Heart left ventricle (tissue), 16 donors: Measurements from ENCODE around the gene GPR152. TPM values are rescaled to one million over a fixed set of nuclear protein-coding genes. Genes with fewer than 3 reads are reported as not detected.

Source experiments
- ATAC-seq, 4 donors: fragments of 200-7000 bp; cut with Tn5 transposase; one replicate each; pipeline ENCODE4 v1.9.1; 2020 to 2022; ENCODE audit warnings: moderate library complexity in 4 of 4, mild to moderate bottlenecking in 3 of 4, moderate number of reproducible peaks in 1 of 4
- DNase-seq, 5 donors: peaks; one replicate each; pipeline ENCODE4 v3.0.0-alpha.2; 2020
- H3K27ac ChIP-seq, 12 donors: fragments of 200-600 bp; sonication (generic) in 4 of 12; one replicate each; pipeline versions ENCODE4 v1.5.0 to v1.8.0; 2016 to 2022; ENCODE audit warnings: mild to moderate bottlenecking in 2 of 12
- H3K27me3 ChIP-seq, 9 donors: fragments of 200-600 bp; sonication (generic) in 2 of 9; one replicate each; pipeline versions ENCODE4 v1.5.1 to v1.8.0; 2016 to 2022; ENCODE audit warnings: mild to moderate bottlenecking in 3 of 9
- H3K36me3 ChIP-seq, 9 donors: fragments of 200-600 bp; sonication (generic) in 2 of 9; one replicate each; pipeline versions ENCODE4 v1.5.0 to v1.8.0; 2018 to 2022; ENCODE audit warnings: mild to moderate bottlenecking in 2 of 9
- H3K4me1 ChIP-seq, 12 donors: fragments of 200-600 bp; sonication (generic) in 4 of 12; one replicate each; pipeline versions ENCODE4 v1.5.0 to v1.8.0; 2016 to 2022; ENCODE audit warnings: mild to moderate bottlenecking in 3 of 12
- H3K4me3 ChIP-seq, 12 donors: fragments of 200-600 bp; sonication (generic) in 4 of 12; one replicate each; pipeline versions ENCODE4 v1.5.0 to v1.8.0; 2017 to 2022; ENCODE audit warnings: mild to moderate bottlenecking in 9 of 12, moderate library complexity in 4 of 12
- H3K9me3 ChIP-seq, 12 donors: fragments of 200-600 bp; sonication (generic) in 4 of 12; one replicate each; pipeline versions ENCODE4 v1.5.0 to v1.8.0; 2016 to 2022; ENCODE audit warnings: mild to moderate bottlenecking in 1 of 12
- CTCF ChIP-seq, 12 donors: fragments of 200-600 bp; sonication (generic) in 4 of 12; IDR thresholded peaks; one replicate each; pipeline versions ENCODE4 v1.5.0 to v1.8.0; 2018 to 2022; ENCODE audit warnings: antibody characterized with exemption in 12 of 12, mild to moderate bottlenecking in 5 of 12
- POLR2A ChIP-seq, 2 donors: fragments of 450-650 bp; IDR thresholded peaks; one replicate each; pipeline ENCODE4 v1.6.1; 2017; ENCODE audit warnings: antibody characterized with exemption in 2 of 2, mild to moderate bottlenecking in 2 of 2, moderate library complexity in 2 of 2
- WGBS, 4 donors: extraction: QIAGEN DNeasy Blood & Tissue Kit in 2 of 4; methylation state at CpG; one replicate each; pipeline versions ENCODE4 v1.1.5 to v1.1.7; 2013 to 2018; 5-methylcytosine and 5-hydroxymethylcytosine counted together
- intact Hi-C, 10 donors: fragments of 100-400 bp; cut with DNase I; formaldehyde crosslinking; loops; one replicate each; pipeline versions ENCODE4 v1.11.1 to v1.14.2; 2022
- polyA plus RNA-seq, 2 donors: library from polyadenylated mRNA; stranded (reverse); fragments of 200-250 nt; gene quantifications; one replicate each; pipeline ENCODE4 v1.2.3, GENCODE V29; 2013
- total RNA-seq, 9 donors: library from RNA; depleted of rRNA in 2 of 9; stranded (reverse); fragments of >200 nt in 2 of 9; fragmentation: NEBNext Ultra II Directional in 3 of 9; extraction: Animal tissue kit (Norgen Biotek cat#: 25700) in 3 of 9; gene quantifications; one replicate each; pipeline versions ENCODE4 v1.1.0 to v1.2.4, GENCODE V29; 2016 to 2023
- donor health status: ischemic (EF 13 %, LVEDD 7.1; RV severe dilation, severe dysfunction).
- donor health status: healthy with polysubstance abuse.
- donor health status: DM: no; HTN: yes; CAD: no.
- donor health status: DM: no; HTN: no; CAD: no.
- donor health status: ischemic (EF 25% LVEDD 6.9; RV normal size, moderate dysfunction).
- donor health status: ischemic (EF 25% LVEDD 5.7; RV mildly dilated, moderate dysfunction).
- donor health status: healthy.
- donor health status: DM: yes; HTN: yes; CAD: no.
- donor health status: ischemic (EF 35%, LVEDD 5.7; RV mildly dilated, moderate dysfunction).
- donor health status: nonischemic (EF 11% LVEDD 7.7; RV severe dilation, severe dysfunction).
- donor health status: DM: yes; HTN: yes; CAD: no.
- donor health status: PGD.
- donor health status: ischemic (EF 29% LVEDD 5.4; RV normal size, mild dysfunction).
- donor health status: nonischemic (EF 23%, LVEDD 6.1; RV moderate dilation, normal function).

GPR152 gene
- total and polyA plus RNA-seq, 11 donors: not detected

GRCh38 chr11:67433536-67434394 lies 18.8 kb downstream of the GPR152 start:
- H3K4me1 ChIP-seq: peaks cover 7 to 41% (median 14%) of the 10 kb centered on the region in 12 donors
- no peak for ATAC-seq
- H3K9me3 ChIP-seq: no peaks in the 10 kb centered on the region
- intact Hi-C loops: no loop called here
- H3K27ac ChIP-seq: peak overlapping the region in 1 of 12 donors; percentile 46
- no peak for TF ChIP-seq CTCF (IDR thresholded peaks at IDR 0.05)
- no peak for TF ChIP-seq POLR2A (IDR thresholded peaks at IDR 0.05)
- peaks cover 0 to 82% (median 66%) of the 10 kb centered on the region in 9 donors for H3K36me3 ChIP-seq
- WGBS, 4 donors: 85 to 90% (median 88%) methylated on average over 16 to 22 of the region's 22 CpGs
- H3K27me3 ChIP-seq: no peaks in the 10 kb centered on the region
- DNase-seq: no peak
- H3K4me3 ChIP-seq: no peak overlapping the region

GRCh38 chr11:67432655-67433349 lies 19.7 kb downstream of the GPR152 start:
- H3K4me3 ChIP-seq: no peak overlapping the region
- ATAC-seq (no peak), DNase-seq (no peak)
- WGBS, 4 donors: 89 to 95% (median 91%) methylated on average over 13 to 22 of the region's 22 CpGs
- TF ChIP-seq POLR2A (IDR thresholded peaks at IDR 0.05): no peak
- no peak for TF ChIP-seq CTCF (IDR thresholded peaks at IDR 0.05)
- peaks cover 7 to 41% (median 14%) of the 10 kb centered on the region in 12 donors for H3K4me1 ChIP-seq
- intact Hi-C loops: no loop called here
- no peaks in the 10 kb centered on the region for H3K9me3 ChIP-seq
- no peak overlapping the region for H3K27ac ChIP-seq
- peaks cover 0 to 74% (median 60%) of the 10 kb centered on the region in 9 donors for H3K36me3 ChIP-seq
- no peaks in the 10 kb centered on the region for H3K27me3 ChIP-seq

GRCh38 chr11:67431346-67432249 lies 20.9 kb downstream of the GPR152 start:
- intact Hi-C loops: no loop called here
- no peaks in the 10 kb centered on the region for H3K27me3 ChIP-seq
- peaks cover 7 to 37% (median 14%) of the 10 kb centered on the region in 12 donors for H3K4me1 ChIP-seq
- no peak overlapping the region for H3K4me3 ChIP-seq
- ATAC-seq (no peak), DNase-seq (no peak)
- H3K36me3 ChIP-seq: peaks cover 0 to 67% (median 55%) of the 10 kb centered on the region in 9 donors
- 90 to 94% (median 92%) methylated on average over 24 of the region's 24 CpGs for WGBS, 4 donors
- no peaks in the 10 kb centered on the region for H3K9me3 ChIP-seq
- TF ChIP-seq POLR2A (IDR thresholded peaks at IDR 0.05): no peak
- no peak overlapping the region for H3K27ac ChIP-seq

- WGBS, 4 donors: 65 to 80% (median 71%) methylated on average over 11 of the region's 11 CpGs
- Histone ChIP-seq H3K4me1 (peaks cover 7 to 29% (median 14%) of the 10 kb centered on the region in 12 donors), H3K9me3 (no peaks in the 10 kb centered on the region), H3K4me3 (peak overlapping the region in 3 of 12 donors; percentile 70 to 87 (median 76)), H3K27me3 (no peaks in the 10 kb centered on the region), H3K36me3 (peaks cover 0 to 53% (median 46%) of the 10 kb centered on the region in 9 donors), H3K27ac (no peak overlapping the region)
- no peak for DNase-seq
- ATAC-seq: no peak
- intact Hi-C loops: loop anchor here in 3 of 10 donors (1.0 to 5.0 kb wide), 3 partner anchors 13 to 78 kb away; partner anchors contain the start of genes CDK2AP2 (in 2 of the 3), PITPNM1 (in 2 of the 3) and TMEM134 (in 1 of the 3)
- TF ChIP-seq CTCF (IDR thresholded peaks at IDR 0.05) (no peak), POLR2A (IDR thresholded peaks at IDR 0.05) (no peak)
These were observed 22.8 kb downstream of the GPR152 start for GRCh38 chr11:67429722-67430121.
